CD14-positive monocyte (primary cell): ENCODE results near the gene HSPB9. TPM values are rescaled to one million over a fixed set of nuclear protein-coding genes. Genes with fewer than 3 reads are reported as not detected.

ENCODE experiments used
- DNase-seq, 3 donors: peaks; one replicate each; pipeline ENCODE4 v3.0.0-alpha.2; 2011 to 2022
- H2AFZ ChIP-seq: 2 replicates; pipeline ENCODE4 v1.6.0; 2012; ENCODE audit warnings: mild to moderate bottlenecking, low read depth, low read length, inconsistent platforms; ENCODE audit not compliant: insufficient read depth, poor library complexity, severe bottlenecking
- H3K27ac ChIP-seq, 2 donors: 1 replicate in 1 of 2; 2 replicates in 1 of 2; pipeline ENCODE4 v1.5.1; 2012 to 2013; ENCODE audit warnings: low read length in 2 of 2, control low read depth in 1 of 2, inconsistent platforms in 1 of 2, low read depth in 1 of 2, mild to moderate bottlenecking in 1 of 2
- H3K27me3 ChIP-seq, 2 donors: one replicate each; pipeline versions ENCODE4 v1.6.0 to v1.6.1; 2011 to 2013; ENCODE audit warnings: low read length in 2 of 2; ENCODE audit not compliant: control insufficient read depth in 2 of 2, insufficient read depth in 2 of 2
- H3K36me3 ChIP-seq, 2 donors: replicated peaks in 1 of 2; 1 replicate in 1 of 2; 2 replicates in 1 of 2; pipeline versions ENCODE4 v1.5.1 to v1.6.1; 2012 to 2013; ENCODE audit warnings: low read length in 2 of 2, control low read depth in 1 of 2, inconsistent platforms in 1 of 2, mild to moderate bottlenecking in 1 of 2; ENCODE audit not compliant: insufficient read depth in 2 of 2, control insufficient read depth in 1 of 2
- H3K4me1 ChIP-seq, 2 donors: 1 replicate in 1 of 2; 2 replicates in 1 of 2; pipeline versions ENCODE4 v1.5.1 to v1.6.1; 2012 to 2013; ENCODE audit warnings: low read length in 2 of 2, control low read depth in 1 of 2, inconsistent platforms in 1 of 2, mild to moderate bottlenecking in 1 of 2, moderate library complexity in 1 of 2; ENCODE audit not compliant: insufficient read depth in 2 of 2, control insufficient read depth in 1 of 2
- H3K4me2 ChIP-seq: replicated peaks from 2 replicates; pipeline ENCODE3; 2012; ENCODE audit warnings: low read length, moderate library complexity, mild to moderate bottlenecking; ENCODE audit not compliant: poor library complexity, severe bottlenecking; ENCODE audit errors: extremely low read depth
- H3K4me3 ChIP-seq, 3 experiments: fragments of 200-600 bp in 1 of 3; sonication (generic) in 1 of 3; replicated peaks in 1 of 3; 1 replicate in 2 of 3; 2 replicates in 1 of 3; pipeline ENCODE4 v1.5.1; 2011 to 2013; ENCODE audit warnings: low read length in 3 of 3, mild to moderate bottlenecking in 3 of 3, control low read depth in 2 of 3, low read depth in 2 of 3, inconsistent platforms in 1 of 3, moderate library complexity in 1 of 3
- H3K79me2 ChIP-seq: 2 replicates; pipeline ENCODE4 v1.6.0; 2012; ENCODE audit warnings: mild to moderate bottlenecking, control low read depth, inconsistent platforms, low read length, moderate library complexity; ENCODE audit not compliant: insufficient read depth
- H3K9ac ChIP-seq: 2 replicates; pipeline ENCODE4 v1.6.0; 2017; ENCODE audit warnings: low read length, mild to moderate bottlenecking; ENCODE audit not compliant: insufficient read depth, poor library complexity, severe bottlenecking
- H3K9me3 ChIP-seq, 2 donors: replicated peaks in 1 of 2; 1 replicate in 1 of 2; 2 replicates in 1 of 2; pipeline versions ENCODE4 v1.5.1 to v1.6.1; 2012 to 2013; ENCODE audit warnings: low read length in 2 of 2, control low read depth in 1 of 2; ENCODE audit not compliant: control insufficient read depth in 1 of 2, insufficient read depth in 1 of 2
- H4K20me1 ChIP-seq: 2 replicates; pipeline ENCODE4 v1.6.0; 2012; ENCODE audit warnings: mild to moderate bottlenecking, low read length, control low read depth, moderate library complexity; ENCODE audit not compliant: insufficient read depth
- H3K27ac Mint-ChIP-seq, 7 donors: one replicate each; pipeline ENCODE4 v1.8.0; 2020; ENCODE audit warnings: mild to moderate bottlenecking in 7 of 7, mixed read lengths in 7 of 7, moderate library complexity in 6 of 7, inconsistent platforms in 2 of 7
- H3K27me3 Mint-ChIP-seq, 3 donors: one replicate each; pipeline ENCODE4 v1.8.0; 2021 to 2022; ENCODE audit warnings: low read depth in 3 of 3, mild to moderate bottlenecking in 3 of 3, mixed read lengths in 3 of 3, moderate library complexity in 3 of 3, inconsistent platforms in 1 of 3
- H3K36me3 Mint-ChIP-seq, 2 donors: one replicate each; pipeline ENCODE4 v1.8.0; 2020; ENCODE audit warnings: mixed read lengths in 2 of 2, inconsistent platforms in 1 of 2, mild to moderate bottlenecking in 1 of 2
- H3K4me1 Mint-ChIP-seq: one replicate; pipeline ENCODE4 v1.8.0; 2020; ENCODE audit warnings: mild to moderate bottlenecking, mixed read lengths
- H3K4me3 Mint-ChIP-seq, 2 donors: one replicate each; pipeline ENCODE4 v1.8.0; 2020; ENCODE audit warnings: mild to moderate bottlenecking in 2 of 2, mixed read lengths in 2 of 2, moderate library complexity in 1 of 2
- H3K9me3 Mint-ChIP-seq, 7 donors: one replicate each; pipeline ENCODE4 v1.8.0; 2020 to 2022; ENCODE audit warnings: mixed read lengths in 7 of 7, mild to moderate bottlenecking in 6 of 7, moderate library complexity in 6 of 7, inconsistent platforms in 2 of 7
- CTCF ChIP-seq: fragments of 200-600 bp; IDR thresholded peaks from one replicate; pipeline ENCODE4 v1.8.0; 2022; ENCODE audit warnings: antibody characterized with exemption, mild to moderate bottlenecking
- WGBS: methylation state at CpG from one replicate; pipeline ENCODE4 v1.1.5; 2013; ENCODE audit warnings: missing lambda C conversion rate; ENCODE audit not compliant: insufficient coverage; 5-methylcytosine and 5-hydroxymethylcytosine counted together
- intact Hi-C, 2 donors: fragments of 100-400 bp; cut with micrococcal nuclease; formaldehyde crosslinking; loops; one replicate each; pipeline versions ENCODE4 v1.15.0 to v1.15.1; 2023
- polyA plus RNA-seq, 3 donors: library from polyadenylated mRNA; depleted of rRNA in 1 of 3; unstranded in 2 of 3; stranded (reverse) in 1 of 3; fragments of 300-500 nt in 2 of 3; fragments of >200 nt in 1 of 3; fragmentation: Illumina TruSeq in 2 of 3; gene quantifications; 1 replicate in 2 of 3; 2 replicates in 1 of 3; pipeline ENCODE4 v1.2.3, GENCODE V29; 2012 to 2021

Gene HSPB9
- polyA plus RNA-seq, 3 donors, result 0.04 TPM; not detected in 2

GRCh38 chr17:42081516-42082129, 41.0 kb upstream of the HSPB9 start:
- Mint-ChIP-seq H3K36me3 (no peaks in the 10 kb centered on the region), H3K27me3 (peaks cover 2 to 4% (median 2%) of the 10 kb centered on the region in 3 donors), H3K9me3 (peaks cover 0 to 2% (median 0%) of the 10 kb centered on the region in 7 donors), H3K4me1 (no peaks in the 10 kb centered on the region), H3K4me3 (no peak overlapping the region), H3K27ac (no peak overlapping the region)
- Histone ChIP-seq H3K79me2 (no peaks in the 10 kb centered on the region), H4K20me1 (no peaks in the 10 kb centered on the region), H3K36me3 (no peaks in the 10 kb centered on the region), H3K4me1 (no peaks in the 10 kb centered on the region), H3K9ac (no peak overlapping the region), H3K4me2 (no peak overlapping the region), H3K4me3 (no peak overlapping the region), H3K9me3 (no peaks in the 10 kb centered on the region), H2AFZ (no peak overlapping the region), H3K27me3 (no peaks in the 10 kb centered on the region), H3K27ac (no peak overlapping the region)
- WGBS, result 96% methylated on average over 9 of the region's 9 CpGs
- intact Hi-C loops, result no loop called here
- TF ChIP-seq CTCF, result no peak
- DNase-seq, result no peak

DNA sequence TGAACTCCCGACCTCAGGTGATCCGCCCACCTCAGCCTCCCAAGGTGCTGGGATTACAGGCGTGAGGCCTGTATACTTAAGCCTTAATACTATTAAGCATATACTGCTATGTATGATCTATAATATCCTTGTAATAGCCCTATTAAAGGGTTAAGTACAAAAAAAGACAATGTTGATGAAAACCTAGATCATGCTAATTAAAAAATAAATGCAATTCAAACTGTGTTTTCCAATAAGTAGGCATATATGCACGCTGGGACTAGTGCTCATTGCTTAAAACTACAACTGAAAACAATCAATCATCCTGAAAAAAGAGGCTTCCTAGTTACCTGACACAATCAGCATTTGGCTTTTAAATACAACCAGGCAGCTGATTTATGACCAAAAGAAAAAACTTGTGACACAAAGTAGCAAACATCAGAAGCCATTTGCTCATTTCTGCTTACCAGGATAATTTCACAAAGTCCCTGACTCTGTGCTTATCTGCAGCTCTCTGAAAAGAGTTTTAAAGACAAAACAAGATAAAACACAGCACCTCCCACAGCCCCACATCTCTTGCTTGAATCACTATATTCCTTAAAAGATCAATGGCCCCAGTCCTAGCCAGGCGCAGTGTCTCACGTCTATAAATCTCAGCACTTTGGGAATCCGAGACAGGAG, 35.4 kb upstream of the HSPB9 start:
- no peak overlapping the region for H2AFZ ChIP-seq
- Mint-ChIP-seq H3K36me3 (no peaks in the 10 kb centered on the region), H3K4me3 (no peak overlapping the region), H3K27me3 (peaks cover 5 to 7% (median 6%) of the 10 kb centered on the region in 3 donors), H3K4me1 (no peaks in the 10 kb centered on the region), H3K27ac (no peak overlapping the region), H3K9me3 (no peaks in the 10 kb centered on the region)
- H3K4me2 ChIP-seq, result no peak overlapping the region
- no peaks in the 10 kb centered on the region for H3K36me3 ChIP-seq
- WGBS, result 67% methylated on average over 1 of the region's 7 CpGs
- TF ChIP-seq CTCF, result no peak
- H4K20me1 ChIP-seq, result no peaks in the 10 kb centered on the region
- H3K9me3 ChIP-seq, result no peaks in the 10 kb centered on the region
- H3K79me2 ChIP-seq, result no peaks in the 10 kb centered on the region
- H3K27me3 ChIP-seq, result no peaks in the 10 kb centered on the region
- H3K4me1 ChIP-seq, result no peaks in the 10 kb centered on the region
- no peak overlapping the region for H3K9ac ChIP-seq
- no peak for DNase-seq
- intact Hi-C loops, result no loop called here
- no peak overlapping the region for H3K4me3 ChIP-seq
- H3K27ac ChIP-seq, result no peak overlapping the region
